GM21360 (cell line): ENCODE data around the gene STT3B.

Source experiments
- ATAC-seq: cut with Tn5 transposase; IDR thresholded peaks from one replicate; pipeline ENCODE4 v1.9.1; 2021; ENCODE audit warnings: mild to moderate bottlenecking, moderate library complexity; ENCODE audit not compliant: unreplicated experiment

STT3B gene

DNA sequence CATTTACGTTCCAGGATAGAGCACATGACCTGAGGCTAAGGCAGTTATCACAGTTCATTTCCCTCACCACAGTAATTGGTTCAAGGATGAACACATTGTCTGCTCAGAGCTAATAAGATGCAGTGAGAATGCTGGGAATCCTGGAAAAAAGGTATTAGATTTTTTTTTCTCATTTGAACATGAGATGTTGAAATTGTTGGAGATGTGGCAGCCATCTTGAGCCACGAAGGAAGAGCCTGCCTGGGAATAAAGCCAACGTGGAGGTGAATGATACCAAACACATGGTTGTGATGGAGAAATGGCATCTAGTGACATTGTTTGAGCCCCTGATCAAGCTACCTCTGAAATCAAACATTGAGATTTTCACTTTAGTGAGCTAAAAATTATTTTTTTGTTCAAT lies 16.0 kb upstream of the STT3B start:
- ATAC-seq = no peak

DNA sequence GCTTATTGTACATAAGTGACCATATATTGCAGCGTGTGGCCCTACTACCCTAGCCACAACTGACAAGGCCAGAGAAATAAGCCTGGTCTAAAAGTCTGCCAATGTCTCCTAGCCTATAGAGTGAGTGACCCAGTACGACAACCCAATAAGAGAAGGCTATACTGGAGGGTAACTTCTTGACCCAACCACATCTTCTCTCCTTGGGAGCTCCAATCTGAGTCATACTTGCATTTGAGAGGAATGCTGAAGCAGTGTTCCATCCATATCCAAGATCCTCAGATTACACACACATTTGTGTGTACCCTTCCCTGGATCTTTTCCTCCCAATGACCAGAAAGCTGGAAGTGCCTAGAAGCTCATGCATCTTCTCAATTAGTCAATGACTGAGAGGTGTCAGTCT lies 11.3 kb upstream of the STT3B start:
- ATAC-seq = no peak

DNA sequence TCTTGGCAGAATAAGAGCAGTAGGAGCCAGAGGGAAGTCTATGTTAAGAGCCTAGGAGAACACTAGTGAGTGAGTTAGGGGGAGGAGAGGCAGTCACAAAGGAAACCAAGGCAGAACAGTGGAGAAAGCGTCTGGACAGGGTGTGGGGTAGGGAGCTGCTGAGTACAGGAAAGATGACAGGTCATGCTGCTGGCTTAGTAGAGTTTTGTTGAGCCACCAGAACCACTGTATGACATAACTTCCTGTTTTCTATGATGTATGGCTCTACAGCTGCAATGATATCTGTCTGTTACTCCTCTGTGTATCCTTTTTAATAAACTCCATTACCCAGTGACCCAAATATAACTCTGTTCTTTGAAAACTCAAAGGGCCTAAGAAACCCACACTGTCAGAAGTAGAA lies 10.6 kb upstream of the STT3B start:
- ATAC-seq = no peak

DNA sequence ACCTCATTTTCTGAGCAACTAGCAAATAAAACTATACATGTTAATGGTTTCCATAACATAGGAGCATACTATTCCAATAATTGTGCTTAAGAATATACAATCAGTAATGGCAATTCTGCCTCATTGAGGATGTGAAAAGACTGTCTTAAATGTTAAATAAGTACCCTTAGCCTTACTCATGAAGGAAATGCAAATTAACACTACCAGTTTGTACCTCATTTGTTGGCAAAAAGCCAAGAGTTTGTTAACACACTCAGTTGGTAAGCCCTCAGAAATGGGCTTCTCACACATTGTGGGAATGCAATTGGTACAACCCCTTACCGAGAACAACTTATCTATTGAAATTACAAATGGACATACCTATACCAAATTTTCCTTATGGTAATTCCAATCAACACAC lies 9.2 kb upstream of the STT3B start:
- no peak for ATAC-seq

DNA sequence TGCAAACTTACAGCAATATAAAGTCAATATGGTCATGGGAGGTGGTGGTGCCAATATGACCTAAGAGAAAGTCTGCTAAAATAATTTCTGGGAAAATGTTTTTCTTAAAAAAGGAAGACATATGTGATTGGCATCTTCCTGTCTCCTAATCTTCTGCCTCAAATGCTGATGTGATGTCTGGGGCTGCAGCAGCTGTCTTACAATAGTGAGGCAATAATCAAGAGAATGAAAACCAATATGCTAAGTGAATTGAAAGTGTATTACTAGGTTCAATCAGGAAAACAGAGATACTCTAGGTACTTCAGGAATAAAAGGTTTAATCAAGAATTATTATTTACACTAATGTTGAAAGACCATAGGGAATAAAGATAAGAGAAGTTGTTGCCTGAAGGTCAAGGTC lies 7.2 kb upstream of the STT3B start:
- ATAC-seq = no peak

DNA sequence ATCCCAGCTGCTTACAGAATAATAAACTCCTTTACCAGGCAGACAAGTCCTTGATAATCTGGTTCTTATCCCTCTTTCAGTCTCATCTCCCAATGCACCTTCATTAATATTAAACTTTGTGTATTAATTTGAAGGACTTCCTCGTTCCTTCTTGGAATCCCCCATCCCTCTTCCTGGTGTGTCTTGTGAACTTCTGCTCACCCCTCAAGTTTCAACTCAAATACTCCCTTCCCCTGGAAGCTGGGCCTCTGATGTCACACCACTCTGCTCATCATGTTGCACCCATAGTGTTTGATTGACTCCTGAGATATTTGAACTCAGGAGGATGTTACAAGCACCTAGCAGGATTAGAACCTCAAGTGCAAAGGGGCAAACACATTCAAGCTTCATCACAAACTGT lies 3.3 kb upstream of the STT3B start:
- ATAC-seq = no peak

DNA sequence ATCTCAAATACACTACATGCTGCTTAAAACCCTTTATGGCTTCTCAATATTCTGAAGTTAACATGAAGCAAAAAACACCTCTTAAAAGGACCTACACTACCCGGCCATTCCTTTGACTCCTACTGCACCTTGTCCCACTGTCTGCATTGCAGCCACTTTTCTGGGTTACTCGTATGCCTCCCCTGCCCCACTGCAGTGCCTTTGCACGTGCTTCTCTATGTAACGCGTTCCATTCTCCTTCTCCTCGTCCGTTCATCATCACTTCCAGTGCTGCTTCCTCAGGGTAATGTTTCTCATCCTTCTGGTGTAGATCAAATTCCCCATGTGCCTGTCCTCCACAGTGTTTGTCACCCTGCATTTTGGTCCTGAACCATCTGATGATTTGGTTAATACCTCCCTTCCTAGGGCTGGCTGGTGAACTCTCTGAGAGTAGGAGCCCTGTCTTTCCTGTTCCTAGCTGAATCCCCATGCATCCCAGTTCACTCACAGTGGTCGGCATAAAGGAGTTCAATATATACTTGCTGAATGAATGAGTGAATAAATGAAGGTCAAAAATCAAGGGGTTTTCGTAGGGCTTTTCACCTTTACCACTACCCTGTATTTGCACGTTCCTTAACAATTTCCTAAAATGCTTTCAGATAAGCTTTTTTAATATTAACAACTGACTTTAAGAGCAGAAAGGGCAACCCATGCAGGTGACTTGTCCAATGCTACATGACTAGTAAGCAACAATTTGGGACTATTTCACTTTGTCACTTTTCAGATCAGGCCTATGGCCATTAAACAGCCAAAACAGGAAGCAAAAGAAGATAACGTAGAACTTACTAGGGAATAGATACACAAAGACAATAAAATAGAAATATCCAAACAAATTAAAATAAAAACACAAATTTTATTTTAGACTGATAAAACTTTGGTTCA lies 2.4 kb upstream of the STT3B start:
- ATAC-seq = no peak

DNA sequence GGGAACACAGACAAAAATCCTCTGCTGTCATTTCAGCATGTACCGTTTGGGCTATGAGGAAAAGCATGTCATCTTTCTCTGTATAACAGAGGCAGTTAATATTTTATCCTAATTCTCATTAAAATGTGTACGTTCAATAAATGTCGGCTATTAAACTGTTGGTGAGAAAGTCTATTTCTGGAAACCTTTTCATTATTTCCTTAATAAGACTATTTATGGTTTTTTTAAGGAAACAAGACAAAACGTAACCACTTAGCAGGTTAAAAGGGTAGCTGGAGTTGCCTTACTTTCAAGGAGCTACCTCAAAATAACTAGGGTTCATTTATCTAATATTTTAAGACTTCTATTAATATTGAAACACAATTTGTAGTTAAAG lies 1.8 kb upstream of the STT3B start:
- no peak for ATAC-seq

DNA sequence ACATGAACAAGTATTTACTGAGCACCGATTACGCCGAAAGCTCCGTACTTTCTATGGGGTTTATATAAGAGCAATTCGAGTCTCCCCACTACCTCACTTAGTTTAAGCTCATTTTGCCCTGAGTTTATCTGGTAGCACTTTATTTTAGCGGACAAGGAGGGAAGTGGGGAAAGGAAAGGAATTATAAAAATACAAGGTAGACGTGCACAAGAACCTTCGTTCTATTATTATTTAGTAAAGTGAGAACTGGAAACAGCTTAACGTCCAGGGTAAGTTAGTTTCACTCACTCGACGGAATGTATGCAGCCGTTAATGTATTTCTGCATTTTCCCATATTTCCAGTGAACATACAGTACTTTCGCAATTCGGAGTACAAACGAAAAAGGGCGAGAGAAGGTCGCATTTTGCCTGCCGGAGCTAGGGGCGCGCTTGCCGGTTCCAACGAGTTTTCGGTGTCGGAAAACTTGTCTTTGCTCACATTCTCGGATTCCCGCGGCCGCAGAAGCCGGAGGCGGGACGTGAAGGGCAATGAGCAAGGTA lies 1.2 kb upstream of the STT3B start:
- no peak for ATAC-seq

DNA sequence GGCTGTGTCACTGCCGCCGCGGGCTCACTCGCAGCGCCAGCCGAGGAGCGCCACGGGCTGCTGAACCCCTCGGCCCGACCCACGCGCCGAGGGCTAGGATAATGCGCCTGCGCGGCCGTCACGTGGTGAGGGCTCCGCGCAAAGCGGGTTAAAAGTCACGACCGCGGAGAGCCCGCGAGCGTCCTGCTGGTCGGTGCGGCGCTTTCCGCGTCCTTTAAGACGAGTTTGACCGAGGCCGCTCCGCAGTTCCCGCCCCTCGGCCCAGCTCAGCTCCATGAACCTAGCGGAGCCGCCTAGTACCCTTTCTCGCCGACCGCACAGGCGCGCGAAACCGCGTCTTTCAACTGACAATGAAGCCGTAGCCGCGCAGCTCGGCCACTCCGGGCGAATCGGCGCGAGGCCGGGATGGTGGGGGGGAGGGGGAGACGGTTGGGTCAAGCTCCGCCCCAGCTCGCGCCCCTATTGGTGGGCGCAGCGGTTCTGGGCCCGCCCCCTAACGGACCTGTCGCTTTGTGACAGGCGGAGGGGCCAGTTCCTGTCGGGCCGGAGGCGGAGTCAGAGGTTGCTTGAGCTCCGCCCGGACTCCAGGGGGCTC lies 636 bp upstream of the STT3B start:
- ATAC-seq = peak; percentile 84

DNA sequence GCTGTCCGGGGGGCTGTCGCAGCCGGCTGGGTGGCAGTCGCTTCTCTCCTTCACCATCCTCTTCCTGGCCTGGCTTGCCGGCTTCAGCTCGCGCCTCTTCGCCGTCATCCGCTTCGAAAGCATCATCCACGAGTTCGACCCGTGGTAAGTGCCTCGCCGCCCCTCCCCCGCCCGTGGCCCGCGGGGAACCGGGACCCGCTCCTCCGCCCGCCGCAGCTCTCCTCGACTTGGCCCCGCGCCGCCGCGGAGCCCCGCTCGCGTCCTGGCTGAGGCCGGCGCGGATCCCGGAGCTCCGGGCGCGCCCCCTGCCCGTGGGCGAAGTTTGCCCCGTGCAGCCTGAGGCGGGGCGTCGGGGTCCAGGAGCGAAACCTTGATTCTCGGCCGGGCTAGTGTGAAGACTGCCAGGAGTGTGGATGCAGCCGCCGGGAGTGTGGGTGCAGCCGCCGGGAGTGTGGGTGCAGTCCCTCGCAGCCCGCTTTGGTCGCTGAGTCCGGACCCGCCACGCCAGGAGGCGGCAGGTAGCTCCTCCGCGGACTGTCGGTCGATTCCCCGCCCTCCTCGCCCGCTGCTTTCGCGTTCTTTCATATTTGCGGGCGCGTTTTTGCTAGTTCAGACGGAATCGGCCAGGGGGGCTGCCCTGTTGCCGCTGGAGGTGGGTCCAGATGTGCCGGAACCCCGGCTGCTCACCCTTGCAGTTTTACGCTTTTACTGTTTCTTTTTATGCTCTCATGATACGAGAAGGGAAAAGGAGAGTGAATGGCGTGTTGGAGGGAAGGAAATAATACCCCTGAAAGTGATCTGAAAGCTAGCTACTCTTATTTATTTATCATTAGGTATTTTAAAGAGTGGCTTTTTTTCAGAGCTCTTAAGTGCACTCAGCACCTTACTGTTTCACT lies 692 bp downstream of the STT3B start:
- ATAC-seq = peak; percentile 0

DNA sequence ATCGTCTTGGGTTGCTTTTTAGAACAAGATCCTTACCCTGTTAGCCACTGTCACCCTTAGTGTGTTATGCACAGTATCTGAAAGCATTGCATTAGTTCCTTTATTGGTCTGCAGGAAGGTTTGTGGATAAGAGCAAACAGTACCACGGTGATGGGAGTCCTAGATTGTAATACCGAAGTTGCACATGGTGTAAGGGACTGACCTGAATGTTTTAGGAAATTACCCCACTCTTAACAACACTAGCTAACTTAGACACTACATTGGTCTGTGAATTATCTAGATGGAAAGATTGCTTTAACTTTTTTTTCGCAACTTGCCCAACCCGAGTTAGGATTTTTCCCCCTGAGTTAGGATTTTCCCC lies 1.3 kb downstream of the STT3B start:
- ATAC-seq = no peak

DNA sequence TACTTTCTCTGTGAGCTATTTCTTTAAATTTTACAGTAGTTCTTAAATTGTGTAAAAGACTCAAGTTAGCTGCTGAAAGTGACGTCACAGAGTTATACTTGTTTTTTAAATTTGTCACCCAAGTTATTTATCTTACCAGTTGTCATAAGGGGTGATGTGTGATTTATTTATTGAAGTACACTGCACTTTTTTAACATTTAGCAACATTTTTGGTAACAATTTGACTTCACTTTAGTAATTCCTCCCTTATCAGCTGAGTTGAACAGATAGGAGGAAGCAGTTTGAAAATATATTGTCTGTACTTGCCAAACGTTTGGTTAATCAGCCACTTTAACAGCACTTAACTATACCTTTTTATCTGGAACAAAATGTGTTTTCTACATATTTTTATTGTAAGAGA lies 3.8 kb downstream of the STT3B start:
- ATAC-seq = no peak

DNA sequence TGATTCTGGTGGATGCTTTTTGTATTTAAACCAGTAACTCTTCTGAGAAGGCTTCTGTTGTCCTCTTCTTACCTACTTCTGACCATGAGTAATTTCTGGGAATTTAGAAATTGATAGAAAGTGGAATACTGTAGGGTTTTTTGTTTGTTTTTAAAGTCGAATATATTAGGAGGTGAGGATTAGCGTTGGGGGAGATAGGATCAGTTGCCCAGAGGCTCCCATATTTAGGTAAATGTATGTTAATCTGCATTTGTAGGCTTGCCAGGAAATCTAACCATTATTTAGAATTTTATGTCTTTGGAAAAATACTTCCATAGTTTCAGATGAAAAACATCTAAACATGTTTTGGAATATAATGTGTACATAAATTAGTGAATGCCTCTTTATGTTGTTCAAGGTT lies 6.1 kb downstream of the STT3B start:
- ATAC-seq = no peak

DNA sequence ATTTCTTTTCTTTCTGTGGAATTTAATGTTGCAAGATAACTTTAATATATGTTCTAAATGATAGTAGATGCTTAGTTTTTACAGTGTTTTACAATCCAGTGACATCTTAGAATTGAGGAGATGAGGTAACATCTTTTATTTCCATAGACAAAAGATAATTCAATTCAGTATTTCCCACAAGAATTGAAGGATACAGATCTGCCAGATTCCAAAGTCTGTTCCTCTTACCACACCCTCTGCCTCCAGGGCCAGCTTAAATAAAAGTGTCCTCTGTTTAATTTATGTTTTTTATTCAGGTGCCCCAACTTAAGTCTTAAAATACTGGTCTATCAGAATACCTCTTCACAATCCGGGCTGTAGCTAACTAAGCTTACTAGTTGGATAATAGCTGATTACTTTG lies 6.5 kb downstream of the STT3B start:
- ATAC-seq = no peak

DNA sequence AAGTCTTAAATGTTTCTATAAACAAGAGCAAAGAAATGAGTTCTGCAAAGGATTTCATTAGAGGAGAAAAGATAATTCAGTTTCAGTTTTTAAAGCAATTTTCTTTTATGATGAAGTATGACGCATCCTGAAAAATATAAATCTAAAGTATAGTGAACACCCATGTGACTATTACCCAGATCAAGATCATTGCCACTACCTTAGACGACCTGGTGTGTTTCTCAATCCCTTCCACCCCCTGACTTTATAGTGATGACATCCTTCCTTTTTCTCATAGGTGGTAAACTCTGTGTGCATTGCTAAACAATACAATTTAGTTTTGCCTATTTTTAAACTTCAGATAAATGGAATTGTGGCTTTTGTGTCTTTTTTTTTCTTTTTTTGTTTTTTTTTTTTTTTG lies 8.4 kb downstream of the STT3B start:
- ATAC-seq = no peak

DNA sequence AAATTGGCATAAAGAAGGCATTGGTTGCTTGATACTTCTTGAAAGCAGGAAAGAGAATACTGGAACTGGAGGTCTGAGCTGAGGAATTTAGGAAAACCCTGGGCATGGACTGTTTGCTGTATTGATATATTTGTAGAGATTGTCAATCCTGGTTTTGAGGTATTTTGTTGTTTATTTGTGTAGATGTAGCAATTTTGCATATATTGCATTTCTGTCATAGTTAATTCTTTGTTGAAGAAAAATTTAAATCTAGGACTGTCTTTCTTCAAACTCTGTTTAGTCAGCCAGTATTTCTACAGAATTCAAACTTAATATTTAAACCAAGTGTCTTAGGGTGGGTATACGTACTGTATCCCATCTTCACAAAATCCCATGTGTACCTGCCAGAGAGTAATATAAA lies 9.5 kb downstream of the STT3B start:
- no peak for ATAC-seq

DNA sequence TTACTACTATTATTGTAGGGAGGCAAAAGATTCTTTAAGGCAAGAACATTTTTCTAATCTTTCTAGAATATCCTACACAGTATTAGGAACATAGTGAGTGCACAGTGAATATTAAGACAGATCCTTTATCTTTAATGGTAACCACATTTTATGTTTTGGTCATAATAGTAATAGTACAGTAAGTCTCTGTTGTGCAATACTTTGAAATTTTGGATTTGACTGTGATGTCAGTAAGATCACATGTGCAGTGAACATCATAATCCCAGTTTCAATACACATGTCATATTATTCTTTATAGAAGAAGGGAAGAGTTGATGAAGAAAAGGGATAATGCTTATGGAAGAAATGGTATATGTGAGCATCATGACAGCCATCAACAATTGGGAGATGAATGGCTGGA lies 10.7 kb downstream of the STT3B start:
- no peak for ATAC-seq

DNA sequence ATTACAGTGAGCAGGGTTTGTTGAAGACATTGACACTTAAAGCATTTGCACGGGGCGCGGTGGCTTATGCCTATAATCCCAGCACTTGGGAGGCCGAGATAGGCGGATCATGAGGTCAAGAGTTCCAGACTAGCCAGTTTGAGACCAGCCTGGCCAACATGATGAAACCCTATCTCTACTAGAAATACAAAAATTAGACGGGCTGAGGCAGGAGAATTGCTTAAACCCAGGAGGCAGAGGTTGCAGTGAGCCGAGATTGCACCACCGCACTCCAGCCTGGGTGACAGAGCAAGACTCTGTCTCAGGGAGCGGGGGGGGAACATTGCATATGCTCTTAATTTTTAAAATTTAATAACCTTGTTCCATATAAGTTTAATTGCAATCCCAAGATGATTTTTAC lies 11.9 kb downstream of the STT3B start:
- no peak for ATAC-seq

DNA sequence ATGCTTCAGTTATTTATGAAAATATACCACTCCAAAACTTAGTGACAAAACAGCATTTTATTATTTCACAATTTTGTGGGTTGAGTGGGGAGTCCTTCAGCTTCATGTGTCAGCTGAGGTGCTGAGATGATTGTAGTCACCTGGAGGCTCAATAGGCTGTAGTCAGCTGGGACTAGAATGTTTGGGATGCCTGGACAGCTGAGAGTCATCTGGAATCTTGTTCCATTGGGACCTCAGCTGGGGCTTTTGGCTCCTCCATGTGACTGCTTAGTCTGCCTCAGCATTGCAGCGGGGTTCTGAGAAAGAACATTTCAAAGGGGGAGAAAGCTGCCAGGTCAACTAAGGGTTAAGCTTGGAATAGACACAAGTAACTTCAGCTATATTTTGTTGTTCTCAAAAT lies 13.4 kb downstream of the STT3B start:
- ATAC-seq = no peak

DNA sequence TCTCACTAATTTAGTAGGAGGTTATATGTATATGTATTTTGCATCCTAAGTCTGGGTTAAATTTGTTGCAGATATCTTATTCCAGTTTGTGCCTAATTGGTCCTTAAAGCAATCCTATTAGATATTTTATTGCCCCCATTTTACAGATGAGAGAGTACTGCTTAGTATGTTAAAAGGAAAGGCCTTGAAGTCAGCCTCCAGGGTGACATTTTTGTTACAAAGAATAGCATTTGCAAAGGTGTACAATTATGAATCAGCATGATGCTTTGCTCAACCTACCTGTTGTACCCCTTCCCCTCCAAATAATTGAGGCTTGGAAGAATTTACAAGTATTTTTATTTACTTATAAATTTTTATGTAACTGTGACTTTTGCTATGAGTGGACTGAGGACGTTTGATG lies 14.0 kb downstream of the STT3B start:
- ATAC-seq = no peak
